Measurements from ENCODE around the gene ADAM8. TPM values are rescaled to one million over a fixed set of nuclear protein-coding genes. Genes with fewer than 3 reads are reported as not detected.

The ADAM8 gene
- total and polyA plus RNA-seq, 2 of the 8 experiments (the other 6 are each of a cell fraction or from before 2014, with no cell fraction given): 4.6 TPM

- FAIRE-seq (no peak), DNase-seq (ENCODE audit: low read depth in 1 of 2, low spot score in 2 of 2) (no peak)
- H2BK15ac ChIP-seq (ENCODE audit: low read length): no peak overlapping the region
- ChIA-PET CTCF (ENCODE audit: partially characterized antibody) (interaction anchor here (0.7 to 2.7 kb wide), 5 partner anchors 21 to 138 kb away, joined by 3 to 12 read pairs (median 6); no protein-coding TSS in a partner anchor), POLR2A (ENCODE audit: partially characterized antibody) (interaction anchor here (0.5 to 1.3 kb wide), 2 partner anchors 21 to 254 kb away, joined by 3 to 4 read pairs; no protein-coding TSS in a partner anchor)
- no peak overlapping the region for H2BK12ac ChIP-seq (ENCODE audit: low read depth, low read length)
- no peak overlapping the region for H3K4me3 ChIP-seq (ENCODE audit: extremely low read depth in 1 of 4, insufficient read depth in 2 of 4, low read depth in 3 of 4, low read length in 4 of 4)
- no peak overlapping the region for H3K4me2 ChIP-seq (ENCODE audit: insufficient read depth in 1 of 2, low read depth in 2 of 2, low read length in 2 of 2)
- H2BK120ac ChIP-seq (replicated peaks; ENCODE audit: low read depth, low read length): no peak overlapping the region
- no peak overlapping the region for H2BK5ac ChIP-seq (ENCODE audit: low read depth, low read length)
- H3K9ac ChIP-seq (replicated peaks in 1 of 4; ENCODE audit: extremely low read depth in 1 of 4, low read depth in 3 of 4, low read length in 3 of 4): no peak overlapping the region
- H4K8ac ChIP-seq (ENCODE audit: extremely low read depth, insufficient read depth, low read length): no peak overlapping the region
- H3K56ac ChIP-seq (replicated peaks; ENCODE audit: insufficient read length, low read depth, low read length): no peak overlapping the region
- no peaks in the 10 kb centered on the region for H3K27me3 ChIP-seq (replicated peaks in 1 of 4; ENCODE audit: control insufficient read depth in 3 of 4, extremely low read depth in 1 of 4, insufficient read depth in 3 of 4, low read length in 3 of 4)
- peaks cover 0 to 9% of the 10 kb centered on the region in 2 experiments for H4K20me1 ChIP-seq (replicated peaks in 1 of 2; ENCODE audit: control insufficient read depth in 1 of 2, insufficient read depth in 2 of 2, low read length in 2 of 2)
- 88% methylated on average over 38 of the region's 38 CpGs; no CpG with 5 or more reads in 1 of the 2 experiments for WGBS, 2 experiments (ENCODE audit: extremely low coverage in 1 of 2, insufficient coverage in 1 of 2, insufficient read length in 1 of 2, insufficient replicate concordance in 2 of 2, low coverage in 1 of 2, low lambda C conversion rate in 2 of 2, missing lambda C conversion rate in 1 of 2)
- H2AK5ac ChIP-seq (ENCODE audit: low read depth, low read length): no peak overlapping the region
- H4K5ac ChIP-seq (ENCODE audit: insufficient read length, low read depth, low read length): no peak overlapping the region
- peaks cover 7 to 39% (median 21%) of the 10 kb centered on the region in 4 experiments for H3K36me3 ChIP-seq (ENCODE audit: control insufficient read depth in 2 of 4, insufficient read depth in 4 of 4, low read length in 3 of 4)
- no peak overlapping the region for H3K27ac ChIP-seq (ENCODE audit: low read depth, low read length)
- H3K79me2 ChIP-seq (ENCODE audit: control insufficient read depth in 1 of 2, insufficient read depth in 2 of 2, low read length in 2 of 2): no peaks in the 10 kb centered on the region
- no peak overlapping the region for H3K18ac ChIP-seq (ENCODE audit: extremely low read depth, low read length)
- H3K9me3 ChIP-seq (ENCODE audit: insufficient read depth in 2 of 2, low read depth in 1 of 2, low read length in 1 of 2): no peaks in the 10 kb centered on the region
- no peaks in the 10 kb centered on the region; the same call in 1 of the 2 replicates for H3K23me2 ChIP-seq (ENCODE audit: low read depth, low read length)
- H3K4ac ChIP-seq (replicated peaks; ENCODE audit: insufficient read length, low read depth, low read length): no peak overlapping the region
- H2AFZ ChIP-seq (ENCODE audit: low read length): no peak overlapping the region
- no peak overlapping the region for H3K14ac ChIP-seq (ENCODE audit: insufficient read length)
- H3K4me1 ChIP-seq (replicated peaks in 1 of 4; ENCODE audit: control insufficient read depth in 3 of 4, insufficient read depth in 4 of 4, low read length in 3 of 4): peaks cover 0 to 6% (median 5%) of the 10 kb centered on the region in 4 experiments; a peak in 4 of 7 replicates
- no peaks in the 10 kb centered on the region for H3K79me1 ChIP-seq (ENCODE audit: low read depth, low read length)
- H4K91ac ChIP-seq (replicated peaks; ENCODE audit: insufficient read length, low read length): no peak overlapping the region
- no peak overlapping the region for H3K23ac ChIP-seq (ENCODE audit: insufficient read length)
- H2BK20ac ChIP-seq (ENCODE audit: low read length): no peak overlapping the region
- TF ChIP-seq NRF1 (IDR thresholded peaks at IDR 0.05; ENCODE audit: low read depth, low read length) (no peak), POLR2A (IDR thresholded peaks at IDR 0.05; ENCODE audit: control extremely low read depth in 1 of 2, low read depth in 2 of 2, low read length in 2 of 2) (no peak), SIN3A (conservative IDR thresholded peaks at IDR 0.05 in 1 of 2, IDR thresholded peaks at IDR 0.05 in 1 of 2; ENCODE audit: low read depth in 1 of 2, low read length in 2 of 2) (no peak), KDM5A (IDR thresholded peaks at IDR 0.05; ENCODE audit: low read length) (no peak), JUND (IDR thresholded peaks at IDR 0.05; ENCODE audit: low read length) (no peak), CTCF (IDR thresholded peaks at IDR 0.05; ENCODE audit: control extremely low read depth in 1 of 3, insufficient read depth in 1 of 3, low read depth in 1 of 3, low read length in 3 of 3) (no peak), USF2 (IDR thresholded peaks at IDR 0.05; ENCODE audit: low read length) (no peak), HDAC6 (IDR thresholded peaks at IDR 0.05; ENCODE audit: low read depth, low read length) (no peak), SIX5 (IDR thresholded peaks at IDR 0.05; ENCODE audit: low read depth, low read length) (no peak)
Measured at GRCh38 chr10:133281628-133282372, 5.1 kb upstream of the ADAM8 start.
